ENCODE results near the gene SEC16A.

The SEC16A gene

GRCh38 chr9:136488247-136489214, 5.7 kb upstream of the SEC16A start:
- TF ChIP-seq GATA3 (IDR thresholded peaks at IDR 0.05; ENCODE audit: low read depth, low read length) (no peak), GATA2 (IDR thresholded peaks at IDR 0.05; ENCODE audit: low read depth, low read length) (no peak)

GRCh38 chr9:136487672-136488071, 4.8 kb upstream of the SEC16A start:
- TF ChIP-seq GATA3 (IDR thresholded peaks at IDR 0.05; ENCODE audit: low read depth, low read length) (no peak), GATA2 (IDR thresholded peaks at IDR 0.05; ENCODE audit: low read depth, low read length) (no peak)

- TF ChIP-seq GATA3 (IDR thresholded peaks at IDR 0.05; ENCODE audit: low read depth, low read length), result no peak
- no peak for TF ChIP-seq GATA2 (IDR thresholded peaks at IDR 0.05; ENCODE audit: low read depth, low read length)
Observed at GRCh38 chr9:136486823-136487620, 4.2 kb upstream of the SEC16A start.

- TF ChIP-seq GATA2 (IDR thresholded peaks at IDR 0.05; ENCODE audit: low read depth, low read length) (no peak), GATA3 (IDR thresholded peaks at IDR 0.05; ENCODE audit: low read depth, low read length) (no peak)
Observed at GRCh38 chr9:136486131-136486530, 3.3 kb upstream of the SEC16A start.

GRCh38 chr9:136485049-136486045, 2.5 kb upstream of the SEC16A start:
- no peak for TF ChIP-seq GATA2 (IDR thresholded peaks at IDR 0.05; ENCODE audit: low read depth, low read length)
- no peak for TF ChIP-seq GATA3 (IDR thresholded peaks at IDR 0.05; ENCODE audit: low read depth, low read length)

GRCh38 chr9:136484153-136485048, 1.6 kb upstream of the SEC16A start:
- TF ChIP-seq GATA3 (IDR thresholded peaks at IDR 0.05; ENCODE audit: low read depth, low read length) (no peak), GATA2 (IDR thresholded peaks at IDR 0.05; ENCODE audit: low read depth, low read length) (no peak)

- no peak for TF ChIP-seq GATA2 (IDR thresholded peaks at IDR 0.05; ENCODE audit: low read depth, low read length)
- TF ChIP-seq GATA3 (IDR thresholded peaks at IDR 0.05; ENCODE audit: low read depth, low read length), result no peak
Observed at GRCh38 chr9:136483589-136484152, 831 bp upstream of the SEC16A start.

GRCh38 chr9:136482046-136482792, 621 bp downstream of the SEC16A start:
- TF ChIP-seq GATA2 (IDR thresholded peaks at IDR 0.05; ENCODE audit: low read depth, low read length) (no peak), GATA3 (IDR thresholded peaks at IDR 0.05; ENCODE audit: low read depth, low read length) (no peak)

GRCh38 chr9:136481558-136481957, 1.3 kb downstream of the SEC16A start:
- TF ChIP-seq GATA2 (IDR thresholded peaks at IDR 0.05; ENCODE audit: low read depth, low read length) (no peak), GATA3 (IDR thresholded peaks at IDR 0.05; ENCODE audit: low read depth, low read length) (no peak)

GRCh38 chr9:136476369-136477150, 6.3 kb downstream of the SEC16A start:
- TF ChIP-seq GATA2 (IDR thresholded peaks at IDR 0.05; ENCODE audit: low read depth, low read length), result no peak
- TF ChIP-seq GATA3 (IDR thresholded peaks at IDR 0.05; ENCODE audit: low read depth, low read length), result no peak

Data from SH-SY5Y (cell line).